CD4-positive, CD25-positive, alpha-beta regulatory T cell (primary cell): Measurements from ENCODE around the gene AP1S1. TPM values are rescaled to one million over a fixed set of nuclear protein-coding genes. Genes with fewer than 3 reads are reported as not detected.
"Not testable (repeated sequence)": the region's sequence is repeated elsewhere in the genome, so short reads cannot be mapped to it uniquely, and the experiment has no call there.

ENCODE experiments used
- ATAC-seq, 2 donors: fragments of 150-1000 bp; cut with Tn5 transposase; one replicate each; pipeline ENCODE4 v1.10.0; 2021; ENCODE audit warnings: low read depth in 2 of 2, moderate number of reproducible peaks in 2 of 2, moderate library complexity in 1 of 2
- DNase-seq, 3 donors: peaks; one replicate each; pipeline versions ENCODE4 v3.0.0 to v3.0.0-alpha.2; 2012 to 2022; ENCODE audit warnings: mixed read lengths in 1 of 3
- H3K27ac ChIP-seq: one replicate; pipeline ENCODE4 v1.7.0; 2013; ENCODE audit warnings: mild to moderate bottlenecking, low read length; ENCODE audit not compliant: insufficient read depth, poor library complexity, severe bottlenecking
- H3K27me3 ChIP-seq: one replicate; pipeline ENCODE4 v1.7.0; 2013; ENCODE audit warnings: low read length; ENCODE audit not compliant: control insufficient read depth, insufficient read depth
- H3K36me3 ChIP-seq: one replicate; pipeline ENCODE4 v1.7.0; 2013; ENCODE audit warnings: mild to moderate bottlenecking, low read length, moderate library complexity; ENCODE audit not compliant: control insufficient read depth, insufficient read depth
- H3K4me1 ChIP-seq: 2 replicates; pipeline ENCODE4 v1.7.0; 2013; ENCODE audit warnings: mild to moderate bottlenecking, low read length; ENCODE audit not compliant: insufficient read depth, control insufficient read depth, poor library complexity, severe bottlenecking
- H3K4me3 ChIP-seq: one replicate; pipeline ENCODE4 v1.7.0; 2013; ENCODE audit warnings: low read depth, mild to moderate bottlenecking, low read length, moderate library complexity
- H3K9me3 ChIP-seq, 2 experiments: 1 replicate in 1 of 2; 2 replicates in 1 of 2; pipeline ENCODE4 v1.7.0; 2013; ENCODE audit warnings: low read length in 2 of 2, mild to moderate bottlenecking in 1 of 2, moderate library complexity in 1 of 2; ENCODE audit not compliant: control insufficient read depth in 2 of 2
- H3K27ac Mint-ChIP-seq, 3 donors: one replicate each; pipeline ENCODE4 v1.8.0; 2020 to 2022; ENCODE audit warnings: mild to moderate bottlenecking in 3 of 3, mixed read lengths in 3 of 3, moderate library complexity in 2 of 3
- H3K27me3 Mint-ChIP-seq: one replicate; pipeline ENCODE4 v1.8.0; 2022; ENCODE audit warnings: mild to moderate bottlenecking, mixed read lengths
- H3K36me3 Mint-ChIP-seq: one replicate; pipeline ENCODE4 v1.8.0; 2020; ENCODE audit warnings: mixed read lengths
- H3K4me1 Mint-ChIP-seq, 4 donors: one replicate each; pipeline ENCODE4 v1.8.0; 2020 to 2022; ENCODE audit warnings: mixed read lengths in 4 of 4, mild to moderate bottlenecking in 1 of 4
- H3K4me3 Mint-ChIP-seq, 4 donors: one replicate each; pipeline ENCODE4 v1.8.0; 2020 to 2022; ENCODE audit warnings: mild to moderate bottlenecking in 4 of 4, mixed read lengths in 4 of 4, moderate library complexity in 3 of 4
- H3K9me3 Mint-ChIP-seq, 7 donors: one replicate each; pipeline ENCODE4 v1.8.0; 2020 to 2022; ENCODE audit warnings: mixed read lengths in 7 of 7, mild to moderate bottlenecking in 3 of 7, moderate library complexity in 2 of 7
- polyA plus RNA-seq, 4 donors: library from polyadenylated mRNA; unstranded; fragments of 300-500 nt; fragmentation: Illumina TruSeq; gene quantifications; one replicate each; pipeline ENCODE4 v1.2.3, GENCODE V29; 2021
- total RNA-seq: library from RNA; stranded (reverse); gene quantifications from one replicate; pipeline ENCODE4 v1.2.3, GENCODE V29; 2022

The AP1S1 gene
- total RNA-seq (14.5 TPM), polyA plus RNA-seq (1 to 10 TPM; 5.4 to 8.8 (median 6.3) TPM)

DNA sequence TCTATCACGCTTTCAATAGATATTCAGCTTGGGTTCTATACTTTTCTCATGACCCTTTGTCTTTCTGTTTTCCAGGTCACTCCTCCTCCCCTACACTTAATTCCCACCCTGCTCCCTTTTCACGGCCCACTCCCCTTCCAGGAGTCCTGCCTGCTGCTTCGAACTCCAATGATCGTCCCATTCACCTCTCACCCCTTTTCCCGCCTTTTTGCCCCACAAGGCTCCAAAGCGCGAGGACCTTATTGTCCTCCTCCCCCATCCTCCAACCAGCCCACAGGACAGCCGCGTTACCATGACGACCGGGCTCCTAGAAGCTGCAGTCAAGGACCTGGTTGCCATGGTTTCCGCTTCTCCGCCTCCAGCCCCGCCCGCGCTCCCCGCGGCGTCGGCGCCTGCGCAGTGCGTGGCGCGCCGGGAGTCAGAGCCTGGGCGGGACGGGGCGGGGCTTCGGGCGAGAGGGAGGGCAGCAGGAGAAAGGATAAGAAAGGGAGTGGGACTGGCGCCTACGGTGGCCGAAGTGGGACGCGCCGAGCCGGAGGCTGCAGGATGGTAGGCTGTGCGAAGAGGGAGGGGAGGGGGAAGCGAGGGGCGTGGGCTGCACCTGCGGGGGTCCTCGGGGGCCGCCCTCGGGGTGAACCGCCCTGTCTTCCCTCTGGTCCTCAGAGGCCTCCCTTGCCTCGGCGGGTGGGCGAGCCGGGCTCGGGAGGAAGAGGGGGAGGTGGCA is at the start of gene AP1S1:
AP1S1 (plus strand) TSS at position 508 of the 724 bp plus-strand sequence; CDS start at position 547, 39 bp downstream.
- H3K4me3 Mint-ChIP-seq, result peak within 1 kb of the TSS; percentile 91 to 93 (median 92)
- peaks cover 33% of the 10 kb centered on the region for H3K27me3 Mint-ChIP-seq
- H3K36me3 Mint-ChIP-seq, result peaks cover 15% of the 10 kb centered on the region
- H3K36me3 ChIP-seq, result peaks cover 5% of the 10 kb centered on the region
- H3K4me1 Mint-ChIP-seq, result peaks cover 0 to 17% (median 6%) of the 10 kb centered on the region in 4 donors
- peaks cover 10% of the 10 kb centered on the region for H3K4me1 ChIP-seq
- DNase-seq (peak; percentile 86 to 96 (median 86)), ATAC-seq (peak; percentile 83 to 87)
- no peak within 1 kb of the TSS for H3K27ac ChIP-seq
- peaks cover 0 to 2% (median 0%) of the 10 kb centered on the region in 7 donors for H3K9me3 Mint-ChIP-seq
- peak within 1 kb of the TSS; percentile 35 for H3K4me3 ChIP-seq
- no peaks in the 10 kb centered on the region for H3K27me3 ChIP-seq
- H3K27ac Mint-ChIP-seq, result peak within 1 kb of the TSS; percentile 61 to 89 (median 77)
- no peaks in the 10 kb centered on the region for H3K9me3 ChIP-seq

GRCh38 chr7:101104799-101105198 is 49.5 kb upstream of the AP1S1 start:
- Mint-ChIP-seq H3K4me3 (no peak overlapping the region), H3K36me3 (no peaks in the 10 kb centered on the region), H3K4me1 (peaks cover 0 to 6% (median 2%) of the 10 kb centered on the region in 4 donors), H3K9me3 (peaks cover 0 to 1% (median 0%) of the 10 kb centered on the region in 7 donors), H3K27ac (no peak overlapping the region), H3K27me3 (peaks cover 33% of the 10 kb centered on the region)
- no peaks in the 10 kb centered on the region for H3K9me3 ChIP-seq
- DNase-seq (no peak), ATAC-seq (no peak)
- H3K27ac ChIP-seq, result no peak overlapping the region
- no peaks in the 10 kb centered on the region for H3K36me3 ChIP-seq
- H3K27me3 ChIP-seq, result no peaks in the 10 kb centered on the region
- no peak overlapping the region for H3K4me3 ChIP-seq
- no peaks in the 10 kb centered on the region for H3K4me1 ChIP-seq

DNA sequence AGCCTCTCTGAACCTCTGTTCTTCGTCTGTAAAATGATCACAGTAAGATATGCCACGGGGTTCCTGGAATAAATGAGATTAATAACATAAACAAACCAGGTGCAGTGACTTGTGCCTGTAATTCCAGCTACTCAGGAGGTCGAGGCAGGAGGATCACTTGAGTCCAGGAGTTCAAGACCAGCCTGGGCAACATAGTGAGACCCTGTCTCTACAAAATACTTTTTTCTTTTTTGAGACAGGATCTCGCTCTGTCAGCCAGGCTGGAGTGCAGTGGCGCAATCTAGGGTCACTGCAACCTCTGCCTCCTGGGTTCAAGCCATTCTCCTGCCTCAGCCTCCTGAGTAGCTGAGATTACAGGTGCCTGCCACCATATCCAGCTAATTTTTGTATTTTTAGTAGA is 49.0 kb upstream of the AP1S1 start:
- not testable (repeated sequence) for H3K36me3 ChIP-seq, H3K9me3 ChIP-seq, H3K4me3 Mint-ChIP-seq, H3K4me1 ChIP-seq, ATAC-seq, H3K4me1 Mint-ChIP-seq, H3K27ac Mint-ChIP-seq, H3K27ac ChIP-seq, H3K9me3 Mint-ChIP-seq, H3K36me3 Mint-ChIP-seq, H3K4me3 ChIP-seq, H3K27me3 ChIP-seq, DNase-seq
- peaks cover 29% of the 10 kb centered on the region for H3K27me3 Mint-ChIP-seq

DNA sequence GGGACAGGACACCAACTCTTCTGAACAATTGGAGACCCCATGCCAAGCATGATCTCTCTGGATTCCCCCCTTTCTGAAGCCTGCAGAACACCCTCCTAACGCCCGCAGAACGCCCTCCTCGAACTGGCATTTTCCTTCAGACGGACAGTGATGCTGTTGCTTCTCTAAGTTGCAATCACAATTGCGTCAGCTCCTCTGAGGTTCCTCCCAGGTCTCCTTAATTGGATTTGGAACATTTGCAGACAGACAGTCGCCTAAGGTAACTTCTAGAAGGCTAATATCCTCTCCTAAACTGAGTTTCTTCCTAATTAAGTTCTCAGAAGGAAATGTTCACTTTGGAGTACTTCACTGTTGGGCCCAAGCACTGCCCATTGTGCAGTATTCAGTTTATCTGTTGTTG is 47.9 kb upstream of the AP1S1 start:
- no peaks in the 10 kb centered on the region for H3K4me1 Mint-ChIP-seq
- H3K27me3 Mint-ChIP-seq, result peaks cover 19% of the 10 kb centered on the region
- ATAC-seq, result no peak
- Histone ChIP-seq H3K4me3 (no peak overlapping the region), H3K36me3 (no peaks in the 10 kb centered on the region), H3K9me3 (no peaks in the 10 kb centered on the region), H3K27ac (no peak overlapping the region), H3K27me3 (no peaks in the 10 kb centered on the region), H3K4me1 (no peaks in the 10 kb centered on the region)
- no peak for DNase-seq
- no peak overlapping the region for H3K4me3 Mint-ChIP-seq
- H3K27ac Mint-ChIP-seq, result peak overlapping the region in 1 of 3 donors; percentile 48
- no peaks in the 10 kb centered on the region for H3K36me3 Mint-ChIP-seq
- H3K9me3 Mint-ChIP-seq, result peaks cover 0 to 1% (median 0%) of the 10 kb centered on the region in 7 donors

DNA sequence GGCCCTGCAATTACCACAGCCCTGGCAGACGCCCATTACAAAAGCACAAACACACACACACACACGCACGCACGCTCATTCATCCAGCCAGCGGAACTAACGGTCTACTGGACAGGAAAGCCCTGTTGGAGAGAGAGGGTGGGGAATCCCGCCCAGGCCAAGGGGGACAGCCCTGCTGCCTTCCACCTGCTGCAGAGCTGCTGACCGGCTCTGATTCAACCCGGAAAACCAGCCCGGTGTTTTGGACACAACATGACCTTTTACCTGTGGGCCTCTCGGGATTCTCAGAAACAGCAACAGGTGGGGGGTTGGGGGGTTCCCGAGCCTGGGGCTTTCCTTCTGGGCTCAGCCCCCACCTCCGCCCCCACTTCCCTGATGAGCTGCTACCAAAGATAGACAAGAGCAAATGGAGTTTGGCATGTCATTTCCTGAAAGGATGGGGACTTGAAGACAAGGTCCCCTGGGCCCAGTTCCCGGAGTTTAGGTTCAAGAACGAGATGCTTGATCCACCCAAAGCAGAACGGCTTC is 45.9 kb upstream of the AP1S1 start:
- Mint-ChIP-seq H3K27me3 (peaks cover 21% of the 10 kb centered on the region), H3K4me3 (no peak overlapping the region), H3K27ac (no peak overlapping the region), H3K4me1 (no peaks in the 10 kb centered on the region), H3K9me3 (peaks cover 0 to 1% (median 0%) of the 10 kb centered on the region in 7 donors), H3K36me3 (no peaks in the 10 kb centered on the region)
- no peaks in the 10 kb centered on the region for H3K36me3 ChIP-seq
- H3K9me3 ChIP-seq, result no peaks in the 10 kb centered on the region
- no peak overlapping the region for H3K27ac ChIP-seq
- ATAC-seq (no peak), DNase-seq (no peak)
- no peaks in the 10 kb centered on the region for H3K27me3 ChIP-seq
- H3K4me3 ChIP-seq, result no peak overlapping the region
- H3K4me1 ChIP-seq, result no peaks in the 10 kb centered on the region

GRCh38 chr7:101108961-101109360 is 45.3 kb upstream of the AP1S1 start:
- Mint-ChIP-seq H3K4me1 (no peaks in the 10 kb centered on the region), H3K9me3 (peaks cover 0 to 1% (median 0%) of the 10 kb centered on the region in 7 donors), H3K36me3 (no peaks in the 10 kb centered on the region), H3K27me3 (peaks cover 17% of the 10 kb centered on the region), H3K27ac (no peak overlapping the region), H3K4me3 (no peak overlapping the region)
- H3K27ac ChIP-seq, result no peak overlapping the region
- DNase-seq, result no peak
- no peaks in the 10 kb centered on the region for H3K4me1 ChIP-seq
- no peaks in the 10 kb centered on the region for H3K36me3 ChIP-seq
- ATAC-seq, result no peak
- H3K9me3 ChIP-seq, result no peaks in the 10 kb centered on the region
- no peaks in the 10 kb centered on the region for H3K27me3 ChIP-seq
- H3K4me3 ChIP-seq, result no peak overlapping the region

GRCh38 chr7:101109368-101109767 is 44.9 kb upstream of the AP1S1 start:
- no peak overlapping the region for H3K27ac ChIP-seq
- H3K4me3 Mint-ChIP-seq, result no peak overlapping the region
- no peaks in the 10 kb centered on the region for H3K27me3 ChIP-seq
- H3K36me3 ChIP-seq, result no peaks in the 10 kb centered on the region
- peaks cover 17% of the 10 kb centered on the region for H3K27me3 Mint-ChIP-seq
- H3K4me1 ChIP-seq, result no peaks in the 10 kb centered on the region
- H3K9me3 Mint-ChIP-seq, result peaks cover 0 to 2% (median 0%) of the 10 kb centered on the region in 7 donors
- no peaks in the 10 kb centered on the region for H3K36me3 Mint-ChIP-seq
- H3K4me3 ChIP-seq, result no peak overlapping the region
- no peaks in the 10 kb centered on the region for H3K9me3 ChIP-seq
- DNase-seq (no peak), ATAC-seq (no peak)
- H3K27ac Mint-ChIP-seq, result no peak overlapping the region
- H3K4me1 Mint-ChIP-seq, result no peaks in the 10 kb centered on the region

GRCh38 chr7:101111261-101111660 is 43.0 kb upstream of the AP1S1 start:
- Histone ChIP-seq H3K9me3 (no peaks in the 10 kb centered on the region), H3K4me1 (no peaks in the 10 kb centered on the region), H3K4me3 (no peak overlapping the region), H3K36me3 (no peaks in the 10 kb centered on the region), H3K27ac (no peak overlapping the region), H3K27me3 (no peaks in the 10 kb centered on the region)
- H3K9me3 Mint-ChIP-seq, result peaks cover 0 to 2% (median 0%) of the 10 kb centered on the region in 7 donors
- DNase-seq (no peak), ATAC-seq (no peak)
- no peak overlapping the region for H3K4me3 Mint-ChIP-seq
- no peaks in the 10 kb centered on the region for H3K4me1 Mint-ChIP-seq
- no peak overlapping the region for H3K27ac Mint-ChIP-seq
- H3K27me3 Mint-ChIP-seq, result peaks cover 22% of the 10 kb centered on the region
- H3K36me3 Mint-ChIP-seq, result no peaks in the 10 kb centered on the region
